Esophagus squamous epithelium (tissue), 5 donors: ENCODE results near the gene CYSRT1. TPM values are rescaled to one million over a fixed set of nuclear protein-coding genes. Genes with fewer than 3 reads are reported as not detected.
A peak's percentile ranks its signal among the peaks of the same experiment; 100 is the strongest.
"Not testable (repeated sequence)": the region's sequence is repeated elsewhere in the genome, so short reads cannot be mapped to it uniquely, and the experiment has no call there.

Experiments used
- DNase-seq: peaks from one replicate; lab custom pipeline; 2025; lab: John Stamatoyannopoulos, UW
- H3K27ac ChIP-seq, 4 donors: fragments of 200-600 bp; sonication (generic); one replicate each; pipeline ENCODE4 v1.5.1; 2016 to 2019; ENCODE audit warnings: mild to moderate bottlenecking in 1 of 4
- H3K27me3 ChIP-seq, 4 donors: fragments of 200-600 bp; sonication (generic); 1 replicate in 3 of 4; 2 replicates in 1 of 4; pipeline versions ENCODE4 v1.5.1 to v1.6.0; 2017 to 2021; ENCODE audit warnings: antibody characterized with exemption in 1 of 4
- H3K36me3 ChIP-seq, 3 donors: fragments of 200-600 bp; sonication (generic); one replicate each; pipeline ENCODE4 v1.5.1; 2016 to 2019
- H3K4me1 ChIP-seq, 3 donors: fragments of 200-600 bp; sonication (generic); one replicate each; pipeline ENCODE4 v1.5.1; 2017 to 2019
- H3K4me3 ChIP-seq, 4 donors: fragments of 200-600 bp; sonication (generic); 1 replicate in 3 of 4; 2 replicates in 1 of 4; pipeline ENCODE4 v1.5.1; 2016 to 2019; ENCODE audit warnings: mild to moderate bottlenecking in 2 of 4, moderate library complexity in 1 of 4
- H3K9me3 ChIP-seq, 3 donors: fragments of 200-600 bp; sonication (generic); one replicate each; pipeline ENCODE4 v1.5.1; 2016 to 2019
- CTCF ChIP-seq, 6 experiments: fragments of 450-650 bp in 4 of 6; fragments of 200-600 bp in 2 of 6; sonication (generic) in 2 of 6; IDR thresholded peaks; one replicate each; pipeline ENCODE4 v1.5.1; 2016 to 2019; ENCODE audit warnings: antibody characterized with exemption in 6 of 6, mild to moderate bottlenecking in 4 of 6, moderate library complexity in 4 of 6
- POLR2A ChIP-seq, 4 donors: fragments of 450-650 bp; IDR thresholded peaks; one replicate each; pipeline ENCODE4 v1.6.1; 2017; ENCODE audit warnings: antibody characterized with exemption in 4 of 4, mild to moderate bottlenecking in 4 of 4, moderate library complexity in 3 of 4
- WGBS, 2 donors: methylation state at CpG; one replicate each; pipeline ENCODE4 v1.1.5; 2018; 5-methylcytosine and 5-hydroxymethylcytosine counted together
- intact Hi-C: fragments of 100-400 bp; cut with DNase I; formaldehyde crosslinking; loops from one replicate; pipeline ENCODE4 v1.15.0; 2022
- total RNA-seq, 4 donors: library from RNA; depleted of rRNA; stranded (reverse); fragments of >200 nt; gene quantifications; one replicate each; pipeline ENCODE4 v1.1.0, GENCODE V29; 2016
- donor health status: DM: yes; HTN: yes; CAD: no.

The CYSRT1 gene
- total RNA-seq, 4 donors from 2014 or later, result 114 to 301 (median 152) TPM

GRCh38 chr9:137256856-137257255 lies 31.9 kb downstream of the CYSRT1 start:
- peaks cover 18 to 40% (median 23%) of the 10 kb centered on the region in 3 donors for H3K4me1 ChIP-seq
- no peaks in the 10 kb centered on the region for H3K9me3 ChIP-seq
- TF ChIP-seq CTCF (IDR thresholded peaks at IDR 0.05) (no peak), POLR2A (IDR thresholded peaks at IDR 0.05) (no peak)
- no peak for DNase-seq
- peak overlapping the region in 1 of 4 donors; percentile 99 for H3K4me3 ChIP-seq
- 92 to 93% methylated on average over 11 to 15 of the region's 15 CpGs for whole genome bisulfite sequencing, 2 donors
- intact Hi-C loops, result no loop called here
- H3K27me3 ChIP-seq, result no peaks in the 10 kb centered on the region
- no peak overlapping the region for H3K27ac ChIP-seq
- peaks cover 4 to 50% (median 7%) of the 10 kb centered on the region in 3 donors for H3K36me3 ChIP-seq

- not testable (repeated sequence) for DNase-seq
- H3K36me3 ChIP-seq, result peaks cover 23 to 85% (median 28%) of the 10 kb centered on the region in 3 donors
Observed at GRCh38 chr9:137262173-137262908, 37.4 kb downstream of the CYSRT1 start.

GRCh38 chr9:137262909-137263285 lies 37.9 kb downstream of the CYSRT1 start:
- no peaks in the 10 kb centered on the region for H3K9me3 ChIP-seq
- no peak overlapping the region for H3K4me3 ChIP-seq
- TF ChIP-seq POLR2A (IDR thresholded peaks at IDR 0.05), result no peak
- WGBS, 2 donors, result 83 to 85% methylated on average over 8 to 23 of the region's 24 CpGs
- H3K27ac ChIP-seq, result no peak overlapping the region
- peaks cover 0 to 5% (median 0%) of the 10 kb centered on the region in 3 donors for H3K4me1 ChIP-seq
- DNase-seq, result no peak
- peaks cover 23 to 85% (median 28%) of the 10 kb centered on the region in 3 donors for H3K36me3 ChIP-seq
- intact Hi-C loops, result no loop called here
- no peaks in the 10 kb centered on the region for H3K27me3 ChIP-seq

More at GRCh38 chr9:137262173-137262908, 37.4 kb downstream of the CYSRT1 start:
- H3K27me3 ChIP-seq, intact Hi-C loops, H3K9me3 ChIP-seq, H3K4me1 ChIP-seq, H3K4me3 ChIP-seq, H3K27ac ChIP-seq: not testable (repeated sequence)
- peak; percentile 10 to 52 (median 34) for TF ChIP-seq CTCF (IDR thresholded peaks at IDR 0.05)
- WGBS, 2 donors, result 33 to 46% methylated on average over 15 of the region's 15 CpGs

GRCh38 chr9:137263506-137263905 lies 38.5 kb downstream of the CYSRT1 start:
- intact Hi-C loops, result no loop called here
- WGBS, 2 donors, result 84% methylated on average over 9 of the region's 10 CpGs; no CpG with 5 or more reads in 1 of the 2 donors
- Histone ChIP-seq H3K4me1 (peaks cover 0 to 11% (median 0%) of the 10 kb centered on the region in 3 donors), H3K9me3 (no peaks in the 10 kb centered on the region), H3K27me3 (no peaks in the 10 kb centered on the region), H3K36me3 (peaks cover 23 to 85% (median 28%) of the 10 kb centered on the region in 3 donors), H3K27ac (no peak overlapping the region), H3K4me3 (no peak overlapping the region)
- TF ChIP-seq POLR2A (IDR thresholded peaks at IDR 0.05) (no peak), CTCF (IDR thresholded peaks at IDR 0.05) (no peak)
- DNase-seq, result no peak

GRCh38 chr9:137264067-137264466 lies 39.1 kb downstream of the CYSRT1 start:
- Histone ChIP-seq H3K27ac (no peak overlapping the region), H3K4me1 (peaks cover 0 to 17% (median 4%) of the 10 kb centered on the region in 3 donors), H3K36me3 (peaks cover 23 to 85% (median 28%) of the 10 kb centered on the region in 3 donors), H3K27me3 (no peaks in the 10 kb centered on the region), H3K4me3 (no peak overlapping the region), H3K9me3 (no peaks in the 10 kb centered on the region)
- intact Hi-C loops, result no loop called here
- WGBS, 2 donors, result 92 to 96% methylated on average over 8 to 14 of the region's 22 CpGs
- TF ChIP-seq CTCF (IDR thresholded peaks at IDR 0.05) (no peak), POLR2A (IDR thresholded peaks at IDR 0.05) (no peak)
- DNase-seq, result no peak
